Measurements from ENCODE around the gene EIF3C. TPM values are rescaled to one million over a fixed set of nuclear protein-coding genes. Genes with fewer than 3 reads are reported as not detected.
"Not testable (repeated sequence)": the region's sequence is repeated elsewhere in the genome, so short reads cannot be mapped to it uniquely, and the experiment has no call there.

The EIF3C gene, protein sequence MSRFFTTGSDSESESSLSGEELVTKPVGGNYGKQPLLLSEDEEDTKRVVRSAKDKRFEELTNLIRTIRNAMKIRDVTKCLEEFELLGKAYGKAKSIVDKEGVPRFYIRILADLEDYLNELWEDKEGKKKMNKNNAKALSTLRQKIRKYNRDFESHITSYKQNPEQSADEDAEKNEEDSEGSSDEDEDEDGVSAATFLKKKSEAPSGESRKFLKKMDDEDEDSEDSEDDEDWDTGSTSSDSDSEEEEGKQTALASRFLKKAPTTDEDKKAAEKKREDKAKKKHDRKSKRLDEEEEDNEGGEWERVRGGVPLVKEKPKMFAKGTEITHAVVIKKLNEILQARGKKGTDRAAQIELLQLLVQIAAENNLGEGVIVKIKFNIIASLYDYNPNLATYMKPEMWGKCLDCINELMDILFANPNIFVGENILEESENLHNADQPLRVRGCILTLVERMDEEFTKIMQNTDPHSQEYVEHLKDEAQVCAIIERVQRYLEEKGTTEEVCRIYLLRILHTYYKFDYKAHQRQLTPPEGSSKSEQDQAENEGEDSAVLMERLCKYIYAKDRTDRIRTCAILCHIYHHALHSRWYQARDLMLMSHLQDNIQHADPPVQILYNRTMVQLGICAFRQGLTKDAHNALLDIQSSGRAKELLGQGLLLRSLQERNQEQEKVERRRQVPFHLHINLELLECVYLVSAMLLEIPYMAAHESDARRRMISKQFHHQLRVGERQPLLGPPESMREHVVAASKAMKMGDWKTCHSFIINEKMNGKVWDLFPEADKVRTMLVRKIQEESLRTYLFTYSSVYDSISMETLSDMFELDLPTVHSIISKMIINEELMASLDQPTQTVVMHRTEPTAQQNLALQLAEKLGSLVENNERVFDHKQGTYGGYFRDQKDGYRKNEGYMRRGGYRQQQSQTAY
- 740 and 753 TPM in 2 replicates for total RNA-seq

DNA sequence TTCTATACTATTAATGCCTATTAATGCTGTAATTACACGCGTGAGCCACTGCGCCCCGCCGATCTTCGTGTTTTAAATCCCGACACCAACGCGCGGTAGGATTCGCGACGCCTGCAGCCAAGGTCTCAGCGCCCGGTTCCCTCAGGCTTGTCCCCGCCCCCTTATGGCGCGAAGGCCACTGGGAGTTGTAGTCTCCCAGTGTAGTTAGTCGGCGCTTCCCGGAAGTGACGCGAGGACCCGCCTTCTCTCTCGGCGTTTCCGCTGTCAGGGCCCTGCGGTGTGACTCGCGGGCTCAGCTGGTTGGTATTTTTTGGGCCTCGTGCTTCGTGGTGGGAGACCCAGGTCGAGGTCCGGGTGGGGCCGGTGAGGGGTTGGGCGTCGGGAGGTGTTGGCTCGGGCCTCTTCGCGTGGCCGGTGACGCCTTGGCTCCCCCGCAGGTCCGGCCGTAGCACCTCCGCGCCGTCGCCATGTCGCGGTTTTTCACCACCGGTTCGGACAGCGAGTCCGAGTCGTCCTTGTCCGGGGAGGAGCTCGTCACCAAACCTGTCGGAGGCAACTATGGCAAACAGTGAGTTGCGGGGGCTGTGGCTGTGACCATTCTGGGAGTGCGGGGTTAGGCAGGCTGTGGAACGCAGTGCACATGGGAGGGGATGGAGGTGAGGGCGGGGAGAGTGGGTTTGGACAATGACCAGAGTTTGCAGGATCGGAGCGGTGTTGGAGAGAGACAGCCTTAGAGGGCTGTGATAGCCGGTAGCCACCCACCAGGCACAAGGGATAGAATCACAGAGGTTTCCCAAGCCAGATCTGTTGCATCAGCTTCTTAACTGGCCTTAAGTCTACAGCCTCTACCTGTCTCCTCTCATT, at the start of gene EIF3C:
TSS of gene EIF3C (plus strand) at position 245 of the 864 bp plus-strand sequence. CDS start at position 468, 223 bp downstream.
- intact Hi-C loops (cut with micrococcal nuclease) = not testable (repeated sequence)

DNA sequence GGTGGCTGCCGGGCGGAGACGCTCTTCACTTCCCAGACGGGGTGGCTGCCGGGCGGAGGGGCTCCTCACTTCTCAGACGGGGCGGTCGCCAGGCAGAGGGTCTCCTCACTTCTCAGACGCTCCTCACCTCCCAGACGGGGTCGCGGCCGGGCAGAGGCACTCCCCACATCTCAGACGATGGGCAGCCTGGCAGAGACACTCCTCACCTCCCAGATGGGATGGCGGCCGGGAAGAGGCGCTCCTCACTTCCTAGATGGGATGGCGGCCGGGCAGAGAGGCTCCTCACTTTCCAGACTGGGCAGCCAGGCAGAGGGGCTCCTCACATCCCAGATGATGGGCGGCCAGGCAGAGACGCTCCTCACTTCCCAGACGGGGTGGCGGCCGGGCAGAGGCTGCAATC, 45.0 kb upstream of the EIF3C start:
- intact Hi-C loops (cut with micrococcal nuclease) = not testable (repeated sequence)

DNA sequence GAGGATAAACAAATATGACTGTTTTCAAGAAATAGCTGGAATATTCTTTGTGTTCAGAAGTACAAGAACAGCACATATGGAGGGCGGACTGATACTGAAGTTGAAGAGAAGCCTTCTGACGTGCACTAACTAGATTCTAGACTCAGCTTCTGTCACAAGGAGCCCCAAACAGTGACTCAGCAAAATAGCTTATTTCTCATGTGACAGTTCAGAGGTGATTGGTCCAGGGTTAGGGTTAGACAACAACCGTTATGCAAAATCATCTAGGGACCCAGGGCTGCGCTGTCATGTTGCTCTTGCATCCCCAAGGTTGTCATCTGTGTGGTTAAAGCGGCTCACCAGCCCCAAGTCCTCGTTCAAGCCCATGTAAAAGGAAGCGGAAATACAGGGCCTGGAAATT, 43.8 kb upstream of the EIF3C start:
- intact Hi-C loops (cut with micrococcal nuclease) = not testable (repeated sequence)

DNA sequence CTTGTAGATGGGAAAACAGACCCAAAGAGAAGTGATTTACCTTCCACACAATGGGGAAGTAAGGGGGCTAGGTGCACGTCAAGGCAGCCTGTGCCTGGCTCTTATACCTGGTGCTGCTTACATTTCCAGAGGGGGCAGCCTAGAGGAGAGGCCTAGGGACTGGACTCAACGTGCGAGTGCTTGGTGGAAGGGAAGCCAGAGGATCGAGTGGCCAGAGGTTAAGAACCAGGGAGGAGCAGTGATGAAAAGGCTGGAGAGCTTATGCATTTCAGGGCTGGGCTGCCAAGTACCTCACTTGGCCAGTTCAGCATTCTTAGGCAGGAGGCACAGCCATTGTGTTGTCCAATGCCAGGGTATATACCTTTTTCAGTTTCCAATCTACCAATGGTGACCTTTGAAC, 43.1 kb upstream of the EIF3C start:
- intact Hi-C loops (cut with micrococcal nuclease) = not testable (repeated sequence)

DNA sequence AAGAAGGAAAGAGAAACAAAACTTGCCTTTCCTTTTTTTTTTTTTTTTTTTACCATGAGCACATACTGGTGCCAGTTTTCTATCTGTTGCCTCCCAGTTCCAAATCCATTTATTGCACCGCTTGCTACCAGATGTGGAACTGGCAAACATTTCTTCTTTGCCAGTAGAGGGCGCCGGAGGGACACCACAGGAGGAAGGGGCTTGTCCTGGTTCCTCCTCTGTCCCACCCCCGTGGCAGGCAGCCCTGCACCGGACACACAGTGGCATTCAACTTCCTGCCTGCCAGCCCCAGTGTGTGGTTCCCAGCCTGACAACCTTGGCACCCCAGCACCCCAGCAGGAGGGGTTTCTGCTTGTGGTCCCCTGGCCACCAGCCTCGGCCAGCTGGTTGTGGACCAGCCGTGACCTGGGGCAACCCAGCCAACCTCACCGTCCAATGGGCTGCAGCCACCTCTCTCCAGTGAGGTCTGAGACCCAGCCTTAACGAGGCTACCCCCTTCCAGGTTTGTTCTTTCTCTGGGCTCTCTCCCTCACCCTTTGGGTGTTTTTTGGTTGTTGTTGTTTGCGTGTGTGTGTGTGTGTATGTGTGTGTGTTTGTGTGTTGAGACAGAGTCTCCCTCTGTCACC, 22.8 kb upstream of the EIF3C start:
- intact Hi-C loops (cut with micrococcal nuclease) = not testable (repeated sequence)

DNA sequence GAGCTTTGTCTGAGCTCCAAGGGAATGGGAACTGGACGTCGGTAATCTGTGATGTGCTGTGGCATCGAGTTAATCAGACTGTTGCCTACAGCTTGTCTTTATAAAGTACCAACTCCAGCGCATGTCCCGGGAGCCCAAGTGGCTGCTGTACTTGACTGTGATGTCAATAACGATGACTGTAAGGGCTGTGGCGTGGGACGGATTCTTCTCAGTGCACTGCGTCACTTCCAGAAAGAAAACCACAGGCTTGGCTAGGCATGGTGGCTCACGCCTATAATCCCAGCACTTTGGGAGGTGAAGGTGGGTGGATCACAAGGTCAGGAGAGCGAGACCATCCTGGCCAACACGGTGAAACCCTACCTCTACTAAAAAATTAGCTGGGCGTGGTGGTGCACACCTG, 21.8 kb upstream of the EIF3C start:
- intact Hi-C loops (cut with micrococcal nuclease) = not testable (repeated sequence)

DNA sequence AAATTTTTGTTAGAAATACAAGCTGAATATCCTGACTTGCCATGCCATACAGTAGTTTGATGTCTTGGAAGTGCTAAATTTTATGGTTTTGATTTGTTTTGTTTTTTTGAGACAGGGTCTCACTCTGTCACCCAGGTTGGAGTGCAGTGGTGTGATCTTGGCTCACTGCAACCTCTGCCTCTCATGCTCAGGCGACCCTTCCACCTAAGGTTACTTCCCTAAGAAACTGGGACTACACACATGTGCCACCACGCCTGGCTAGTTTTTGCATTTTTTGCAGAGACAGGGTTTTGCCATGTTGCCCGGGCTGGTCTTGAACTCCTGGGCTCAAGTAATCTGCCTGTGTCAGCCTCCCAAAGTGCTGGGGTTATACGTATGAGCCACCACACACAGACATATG, 19.5 kb upstream of the EIF3C start:
- intact Hi-C loops (cut with micrococcal nuclease) = not testable (repeated sequence)

DNA sequence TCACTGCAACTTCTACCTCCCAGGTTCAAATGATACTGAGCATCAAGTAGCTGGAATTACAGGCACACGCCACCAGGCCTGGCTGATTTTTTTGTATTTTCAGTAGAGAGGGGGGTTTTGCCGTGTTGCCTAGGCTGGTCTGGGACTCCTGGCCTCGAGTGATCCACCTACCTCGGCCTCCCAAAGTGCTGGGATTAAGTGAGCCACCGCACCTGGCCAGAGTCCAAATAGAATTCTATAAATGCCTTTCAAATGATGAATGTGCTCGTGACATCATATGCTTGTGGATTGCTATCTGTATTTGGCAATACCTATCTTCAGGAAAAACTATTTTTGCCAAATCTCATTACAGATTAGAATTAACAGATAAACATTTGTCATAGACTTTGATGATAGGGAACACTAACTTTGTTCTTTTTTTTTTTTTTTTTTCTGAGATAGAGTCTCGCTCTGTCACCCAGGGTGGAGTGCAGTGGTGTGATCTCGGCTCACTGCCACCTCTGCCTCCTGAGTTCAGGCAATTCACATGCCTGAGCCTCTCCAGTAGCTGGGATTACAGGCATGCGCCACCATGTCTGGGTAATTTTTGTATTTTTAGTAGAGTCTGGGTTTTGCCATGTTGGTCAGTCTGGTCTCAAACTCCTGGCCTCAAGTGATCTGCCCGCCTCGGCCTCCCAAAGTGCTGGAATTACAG, 17.9 kb upstream of the EIF3C start:
- intact Hi-C loops (cut with micrococcal nuclease) = not testable (repeated sequence)

DNA sequence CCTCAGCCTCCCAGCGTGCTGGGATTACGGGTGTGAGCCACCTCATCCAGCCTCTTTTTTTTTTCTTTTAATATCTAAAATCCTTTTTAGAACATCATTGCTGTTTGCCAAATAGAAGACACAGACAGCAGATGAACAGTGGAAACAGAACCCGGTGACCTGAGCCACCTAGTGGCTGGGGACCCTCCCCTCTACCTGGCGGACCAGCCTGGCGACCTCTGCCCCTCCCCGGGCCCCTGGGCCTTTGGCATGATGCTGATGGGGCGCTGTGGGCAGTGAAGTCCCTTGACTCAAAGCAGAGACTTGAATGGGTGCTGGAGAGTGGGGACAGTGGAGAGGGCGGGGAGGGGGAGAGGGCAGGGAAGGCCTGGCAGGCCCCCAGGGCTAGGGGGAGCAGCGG, 11.5 kb upstream of the EIF3C start:
- intact Hi-C loops (cut with micrococcal nuclease) = not testable (repeated sequence)

DNA sequence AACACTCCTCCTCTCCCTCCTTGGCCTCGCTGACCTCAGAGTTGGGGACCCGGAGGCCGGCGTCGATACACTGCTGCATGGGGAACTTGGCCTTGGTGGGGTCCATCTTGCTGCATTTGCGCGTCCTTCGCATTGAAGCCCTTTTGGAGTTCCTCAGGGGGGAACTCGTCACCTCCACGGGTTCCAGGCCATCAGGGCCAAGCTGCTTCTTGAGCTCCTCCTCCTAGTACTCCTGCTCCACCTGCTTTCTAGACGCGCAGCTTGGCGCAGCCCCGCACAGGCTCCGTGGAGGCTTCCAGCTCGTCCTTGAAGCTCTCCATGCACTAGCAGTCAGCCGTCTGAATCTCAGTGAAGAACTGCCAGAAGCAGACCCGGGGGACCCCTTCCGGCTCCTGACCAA, 10.9 kb upstream of the EIF3C start:
- intact Hi-C loops (cut with micrococcal nuclease) = not testable (repeated sequence)

DNA sequence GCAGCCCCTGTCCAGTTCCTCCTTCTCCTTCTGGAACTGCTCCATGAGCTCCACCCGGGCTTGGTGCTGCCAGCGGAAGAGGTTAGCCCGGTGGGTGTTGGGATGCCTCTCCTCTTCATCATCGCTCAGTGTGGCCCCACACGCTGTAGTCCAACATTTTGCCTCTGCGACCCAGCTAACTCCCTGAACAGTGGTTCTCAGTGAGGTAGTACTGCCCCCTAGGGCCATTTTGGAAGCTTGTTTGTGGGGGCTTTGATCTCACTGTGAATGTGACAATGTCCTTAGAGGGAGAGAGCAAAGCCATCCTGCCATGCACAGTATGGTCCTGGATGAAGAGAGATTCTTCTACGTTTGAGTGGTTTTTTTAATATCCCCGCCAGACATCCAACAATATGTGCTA, 9.9 kb upstream of the EIF3C start:
- intact Hi-C loops (cut with micrococcal nuclease) = not testable (repeated sequence)

DNA sequence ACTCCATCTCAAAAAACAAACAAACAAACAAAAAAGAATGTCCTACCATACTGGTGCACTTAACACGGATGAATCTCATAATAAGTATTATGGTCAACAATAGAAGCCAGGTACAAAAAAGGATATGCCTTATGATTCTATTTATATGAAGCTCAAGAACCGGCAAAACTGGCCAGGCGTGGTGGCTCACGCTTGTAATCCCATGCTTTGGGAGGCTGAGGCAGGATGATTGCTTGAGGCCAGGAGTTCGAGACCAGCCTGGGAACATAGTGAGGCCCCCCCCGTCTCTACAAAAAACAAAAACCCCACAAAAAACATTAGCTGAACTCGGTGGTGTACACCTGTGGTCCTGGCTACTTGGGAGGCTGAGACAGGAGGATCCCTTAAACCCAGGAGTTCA, 7.0 kb upstream of the EIF3C start:
- intact Hi-C loops (cut with micrococcal nuclease) = not testable (repeated sequence)

DNA sequence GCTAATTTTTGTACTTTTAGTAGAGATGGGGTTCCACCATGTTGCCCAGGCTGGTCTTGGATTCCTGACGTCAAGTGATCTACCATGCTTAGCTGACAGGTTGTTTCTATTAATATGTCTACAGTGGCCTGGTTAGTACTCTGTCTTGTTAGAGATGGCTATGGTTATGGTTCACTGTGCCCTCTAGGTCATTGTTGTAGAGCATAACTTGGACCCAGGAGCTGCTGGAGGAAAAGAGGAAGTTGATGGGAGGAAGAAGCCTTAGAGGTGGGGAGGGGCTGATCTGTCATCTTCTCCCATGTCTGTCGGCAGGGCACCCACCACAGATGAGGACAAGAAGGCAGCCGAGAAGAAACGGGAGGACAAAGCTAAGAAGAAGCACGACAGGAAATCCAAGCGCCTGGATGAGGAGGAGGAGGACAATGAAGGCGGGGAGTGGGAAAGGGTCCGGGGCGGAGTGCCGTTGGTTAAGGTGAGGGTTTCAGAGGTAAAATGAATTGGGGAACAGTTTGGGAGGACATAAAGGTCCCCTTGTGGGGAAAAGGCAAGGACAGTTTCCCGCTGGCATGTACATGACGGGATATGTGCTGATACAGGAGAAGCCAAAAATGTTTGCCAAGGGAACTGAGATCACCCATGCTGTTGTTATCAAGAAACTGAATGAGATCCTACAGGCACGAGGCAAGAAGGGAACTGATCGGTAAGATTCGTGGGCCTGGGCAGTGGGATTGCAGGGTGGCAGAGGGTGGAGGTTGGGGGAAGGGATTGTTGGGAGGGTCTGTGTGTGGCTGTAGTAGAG, 11.8 kb downstream of the EIF3C start:
- intact Hi-C loops (cut with micrococcal nuclease) = not testable (repeated sequence)

DNA sequence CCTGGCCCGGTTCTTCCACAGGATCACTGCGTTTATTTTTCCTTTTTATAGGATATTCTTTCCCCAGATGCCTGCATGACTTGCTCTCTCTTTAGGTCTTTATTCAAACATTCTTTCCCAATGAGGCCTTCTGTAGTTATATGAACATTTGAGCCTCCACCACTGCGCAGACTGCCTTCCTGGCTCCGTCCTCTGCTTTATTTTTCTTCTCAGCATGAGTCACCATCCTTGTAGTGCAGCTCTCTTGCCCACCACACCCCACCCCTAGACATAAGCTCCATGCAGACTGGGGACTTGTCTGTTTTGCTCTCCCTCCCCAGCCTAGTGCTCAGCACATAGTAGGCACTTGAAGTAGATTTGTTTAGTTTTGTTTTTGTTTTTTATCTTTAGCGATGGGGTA, 20.0 kb downstream of the EIF3C start:
- intact Hi-C loops (cut with micrococcal nuclease) = not testable (repeated sequence)

DNA sequence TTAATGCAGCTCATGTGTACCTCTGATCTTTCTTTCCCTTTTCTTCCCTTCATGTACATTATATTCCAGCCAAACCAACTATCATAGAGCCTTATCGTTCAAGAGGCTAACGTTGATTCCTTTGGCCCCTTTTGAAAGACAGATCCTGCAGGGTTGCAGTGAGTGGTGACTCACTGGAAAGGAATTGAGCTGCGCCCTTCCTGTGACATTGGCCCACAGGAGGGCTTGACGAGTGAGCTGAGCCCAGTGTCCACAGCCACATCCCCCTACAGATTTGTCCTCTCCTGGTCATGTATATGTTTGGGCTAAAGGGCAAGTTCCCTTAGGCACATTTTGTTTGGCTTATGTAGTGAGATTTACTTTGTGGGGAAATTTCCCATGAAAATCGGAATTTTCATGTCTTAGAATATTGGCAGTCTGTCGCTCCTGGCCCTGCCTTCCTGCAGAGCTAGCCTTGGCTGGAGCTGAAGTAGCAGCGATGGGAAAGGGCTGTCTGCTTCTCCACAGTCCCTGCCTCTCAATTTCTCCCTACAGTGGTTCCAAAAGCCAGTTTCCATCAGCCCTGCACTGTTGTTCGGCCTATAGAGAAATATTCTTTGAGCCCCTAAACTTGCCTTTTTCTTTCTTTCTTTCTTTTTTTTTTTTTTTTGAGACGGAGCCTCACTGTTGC, 21.3 kb downstream of the EIF3C start:
- intact Hi-C loops (cut with micrococcal nuclease) = not testable (repeated sequence)

DNA sequence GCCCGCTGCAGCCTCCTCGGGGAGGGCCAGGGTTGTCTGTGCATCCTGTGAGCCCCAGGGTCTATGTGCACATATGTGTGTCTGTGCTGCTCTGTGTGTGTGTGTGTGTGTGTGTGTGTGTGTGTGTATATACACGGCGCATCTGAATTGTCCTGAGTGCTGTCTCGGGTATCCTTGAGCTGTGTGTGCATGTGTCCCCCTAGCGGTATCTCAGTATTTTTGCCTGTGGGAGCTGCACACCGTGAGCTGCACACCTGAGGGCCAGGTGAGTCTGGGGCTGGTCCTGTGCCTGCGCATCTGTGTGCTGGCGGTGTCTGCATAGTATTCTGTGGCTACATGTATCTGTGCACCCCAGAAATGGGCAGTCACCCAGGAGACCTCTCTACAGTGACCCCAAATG, 28.5 kb downstream of the EIF3C start:
- intact Hi-C loops (cut with micrococcal nuclease) = not testable (repeated sequence)

DNA sequence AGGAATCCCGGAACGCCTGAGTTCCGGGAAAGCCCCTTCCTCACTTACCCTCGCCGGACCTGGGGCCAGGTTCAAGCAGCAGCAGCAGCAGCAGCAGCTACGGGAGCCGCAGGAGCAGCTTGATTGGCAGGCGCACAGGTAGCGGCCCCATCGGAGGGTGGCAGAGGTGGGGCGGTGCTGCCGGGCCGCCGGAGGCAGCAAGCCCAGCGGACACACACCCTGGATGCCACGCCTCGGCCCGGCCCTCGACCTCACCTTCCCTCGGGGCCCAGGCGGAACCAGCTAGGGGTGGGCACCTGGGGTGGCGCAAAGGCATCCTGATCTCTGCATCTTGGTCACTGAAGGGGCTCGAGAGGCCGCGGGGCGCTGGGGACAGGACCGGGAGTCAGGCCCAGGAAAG, 29.4 kb downstream of the EIF3C start:
- intact Hi-C loops (cut with micrococcal nuclease) = not testable (repeated sequence)

DNA sequence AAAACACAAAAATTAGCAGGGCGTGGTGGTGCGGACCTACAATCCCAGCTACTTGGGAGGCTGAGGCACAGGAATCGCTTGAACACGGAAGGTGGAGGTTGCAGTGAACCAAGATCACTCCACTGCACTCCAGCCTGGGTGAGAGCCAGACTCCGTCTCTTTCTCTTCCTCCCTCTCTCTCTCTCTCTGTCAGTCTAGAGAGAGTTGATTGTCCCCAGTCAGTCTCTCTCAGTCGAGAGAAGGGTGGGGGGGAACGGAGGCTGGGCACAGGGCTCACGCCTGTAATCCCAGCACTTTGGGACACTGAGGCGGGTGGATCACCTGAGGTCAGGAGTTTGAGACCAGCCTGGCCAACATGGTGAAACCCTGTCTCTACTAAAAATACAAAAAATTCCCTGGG, 30.0 kb downstream of the EIF3C start:
- intact Hi-C loops (cut with micrococcal nuclease) = not testable (repeated sequence)

Data from T-helper 1 cell treated with Interleukin-12 subunit alpha and Interleukin-12 subunit beta and Interleukin-4 antibody, amounts not matched to agents 30 ng/mL and 1 ng/mL, for 36 hours (primary cell).